GM19324 (cell line): Measurements from ENCODE around the gene CHEK1.
A peak's percentile ranks its signal among the peaks of the same experiment; 100 is the strongest.

Source experiments
- ATAC-seq: cut with Tn5 transposase; IDR thresholded peaks from one replicate; pipeline ENCODE4 v1.9.1; 2021; ENCODE audit warnings: mild to moderate bottlenecking, moderate library complexity; ENCODE audit not compliant: unreplicated experiment, low FRiP score

The CHEK1 gene

DNA sequence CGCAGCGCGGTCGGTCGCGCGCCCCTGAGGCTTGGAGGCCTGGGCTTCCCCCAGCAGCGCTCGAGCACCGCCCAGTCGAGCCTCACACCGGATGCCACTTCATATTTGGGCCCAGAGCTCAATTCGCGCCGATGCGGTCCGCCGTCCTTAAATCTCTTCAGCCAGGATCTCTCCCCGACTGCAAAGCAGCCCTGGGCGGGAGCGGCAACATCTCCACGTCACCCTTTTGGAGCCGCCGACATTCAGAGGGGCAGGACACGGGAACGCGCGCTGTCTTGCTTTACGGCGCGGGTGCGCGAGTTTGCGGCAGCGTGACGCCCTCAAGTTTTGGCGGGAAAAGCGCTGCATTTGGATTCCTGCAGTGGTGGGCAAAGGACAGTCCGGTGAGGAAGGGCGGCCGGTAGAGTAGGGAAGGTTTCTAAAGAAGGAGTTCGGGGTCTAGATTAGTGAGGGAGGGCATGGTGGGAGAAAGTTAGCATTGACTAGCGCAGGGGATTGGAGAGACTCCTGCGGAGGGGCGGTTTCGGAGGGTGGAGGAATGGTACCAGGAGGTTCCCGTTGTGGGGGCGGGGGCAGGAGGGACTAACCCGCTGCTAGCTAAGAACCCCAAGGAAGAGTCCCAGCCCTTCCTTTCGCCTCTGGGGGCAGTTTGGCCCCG, 796 bp downstream of the CHEK1 start:
- ATAC-seq = peak; percentile 90

DNA sequence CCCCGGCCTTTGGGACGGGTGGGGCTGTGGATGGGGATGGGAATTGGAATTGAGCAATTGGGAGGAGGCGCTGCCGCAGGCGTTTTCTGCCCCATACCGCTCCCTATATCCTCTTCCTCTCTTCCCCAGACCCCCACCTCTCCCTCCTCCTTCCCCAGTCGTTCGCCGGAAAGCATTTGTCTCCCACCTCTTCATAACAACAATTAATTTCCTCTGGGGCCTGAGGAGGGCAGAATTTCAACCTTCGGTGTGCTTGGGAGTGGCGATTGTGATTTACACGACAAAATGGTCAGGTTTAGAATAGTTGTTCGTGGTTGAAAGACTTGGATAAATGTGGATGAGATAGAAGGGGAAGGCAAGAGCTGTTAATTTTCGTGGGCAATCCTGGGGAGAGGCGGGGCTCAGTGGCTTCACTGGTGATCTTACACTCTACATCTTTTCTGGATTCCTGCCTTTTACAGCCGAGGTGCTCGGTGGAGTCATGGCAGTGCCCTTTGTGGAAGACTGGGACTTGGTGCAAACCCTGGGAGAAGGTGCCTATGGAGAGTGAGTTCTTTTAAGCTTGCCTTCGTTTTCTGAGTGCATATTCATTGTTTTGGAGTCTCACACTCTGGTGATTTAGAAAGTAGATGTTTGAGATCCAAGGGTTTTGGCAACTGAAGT, 1.5 kb downstream of the CHEK1 start:
- peak; percentile 41 for ATAC-seq

DNA sequence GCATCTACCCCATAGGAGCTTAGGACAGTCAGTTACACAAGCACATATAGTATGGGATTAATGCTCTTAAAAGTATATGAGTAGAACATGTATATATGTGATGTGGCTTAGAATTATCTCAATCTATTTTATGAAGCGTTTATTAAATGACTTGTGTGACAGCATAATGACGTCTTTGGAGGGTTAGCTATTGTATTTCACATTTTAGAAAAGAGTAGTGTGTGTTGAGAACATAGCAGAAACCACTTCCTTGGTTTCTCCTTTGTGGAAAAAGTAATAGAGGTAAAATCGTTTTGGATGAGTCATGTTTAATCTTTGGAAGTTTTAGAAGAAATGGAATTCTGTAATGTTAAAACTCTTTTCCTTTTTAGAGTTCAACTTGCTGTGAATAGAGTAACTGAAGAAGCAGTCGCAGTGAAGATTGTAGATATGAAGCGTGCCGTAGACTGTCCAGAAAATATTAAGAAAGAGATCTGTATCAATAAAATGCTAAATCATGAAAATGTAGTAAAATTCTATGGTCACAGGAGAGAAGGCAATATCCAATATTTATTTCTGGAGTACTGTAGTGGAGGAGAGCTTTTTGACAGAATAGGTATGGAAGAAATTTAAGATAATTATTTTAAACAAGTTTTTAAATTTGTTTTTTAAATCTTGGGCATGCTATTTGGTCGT, 2.4 kb downstream of the CHEK1 start:
- ATAC-seq = no peak

DNA sequence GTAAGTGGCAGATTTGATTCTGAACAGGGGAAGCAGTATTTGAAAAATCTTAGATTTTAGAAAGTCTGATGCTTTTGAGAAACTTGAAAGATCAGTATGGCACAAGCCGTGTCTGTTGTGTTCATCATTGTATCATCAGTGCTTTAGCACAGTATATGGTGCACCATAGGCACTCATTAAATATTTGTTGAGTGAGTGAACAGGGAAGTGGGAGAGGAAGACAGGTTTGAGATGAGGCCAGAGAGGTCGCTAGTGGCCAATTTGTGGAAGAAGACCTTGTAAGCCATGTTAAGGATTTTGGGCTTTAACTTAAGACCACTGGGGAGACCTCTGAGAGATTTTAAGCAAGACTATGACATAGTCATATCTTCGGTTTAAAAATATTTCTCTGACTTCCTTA, 12.9 kb downstream of the CHEK1 start:
- ATAC-seq = no peak

DNA sequence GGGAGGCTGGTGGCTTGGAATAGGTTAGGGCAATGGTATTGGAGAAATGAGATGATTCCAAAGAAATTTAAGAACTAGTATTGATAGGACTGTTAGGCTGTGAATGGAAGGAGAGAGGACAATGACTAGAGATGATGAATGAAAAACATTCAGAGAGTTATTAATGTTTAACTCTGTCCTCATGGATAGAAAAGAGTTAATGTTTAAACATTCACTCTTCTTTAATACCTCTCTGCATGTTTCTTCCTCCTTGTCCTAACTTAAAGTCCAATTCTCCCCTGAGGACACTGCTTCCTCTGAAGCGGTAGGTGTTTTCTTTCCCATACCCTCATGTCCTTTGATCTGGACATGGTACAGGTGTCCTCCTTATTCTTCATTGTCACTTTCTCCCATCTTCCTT, 13.4 kb downstream of the CHEK1 start:
- no peak for ATAC-seq

DNA sequence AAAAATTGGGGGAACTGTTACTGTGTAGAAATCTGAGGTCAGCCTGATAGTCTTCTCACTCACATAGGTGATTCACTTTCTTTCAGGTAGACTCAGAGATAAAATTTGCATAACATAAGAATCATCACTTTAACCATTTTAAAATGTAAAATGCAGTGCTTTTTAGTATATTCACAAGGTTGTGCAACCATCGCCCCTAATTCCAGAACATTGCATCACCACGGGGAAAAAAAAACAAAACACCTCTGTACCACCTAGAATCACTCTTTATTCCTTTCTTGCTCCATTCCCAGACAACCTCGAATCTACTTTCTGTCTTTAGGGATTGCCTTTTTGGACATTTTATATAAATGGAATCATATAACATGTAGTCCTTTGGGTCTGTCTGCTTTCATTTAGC, 20.9 kb downstream of the CHEK1 start:
- no peak for ATAC-seq

DNA sequence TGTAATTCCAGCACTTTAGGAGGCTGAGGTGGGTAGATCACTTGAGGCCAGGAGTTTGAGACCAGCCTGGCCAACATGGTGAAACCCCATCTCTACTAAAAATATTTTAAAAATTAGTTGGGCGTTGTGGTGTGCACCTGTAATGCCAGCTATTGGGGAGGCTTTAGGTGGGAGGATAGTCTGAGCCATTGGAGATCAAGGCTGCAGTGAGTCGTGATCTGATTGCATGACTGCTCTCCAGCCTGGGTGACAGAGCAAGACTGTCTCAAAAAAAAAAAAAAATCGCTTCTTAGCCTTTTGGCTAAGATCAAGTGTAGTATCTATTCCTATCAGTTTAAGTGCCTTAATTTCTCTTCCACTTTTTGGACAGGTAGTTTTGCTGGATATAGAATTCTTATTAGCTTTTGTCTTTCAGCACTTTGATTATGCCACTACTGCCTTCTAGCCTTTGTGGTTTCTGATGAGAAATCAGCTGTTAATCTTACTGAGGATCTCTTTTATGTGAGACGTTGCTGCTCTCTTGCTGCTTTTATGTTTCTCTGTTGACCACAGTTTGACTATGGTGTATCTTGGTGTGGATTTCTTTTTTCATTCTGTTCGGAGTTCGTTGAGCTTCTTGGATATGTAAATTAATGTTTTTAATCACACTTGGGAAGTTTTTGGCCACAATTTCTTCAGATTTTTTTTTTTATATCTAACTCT, 24.7 kb downstream of the CHEK1 start:
- ATAC-seq = no peak

DNA sequence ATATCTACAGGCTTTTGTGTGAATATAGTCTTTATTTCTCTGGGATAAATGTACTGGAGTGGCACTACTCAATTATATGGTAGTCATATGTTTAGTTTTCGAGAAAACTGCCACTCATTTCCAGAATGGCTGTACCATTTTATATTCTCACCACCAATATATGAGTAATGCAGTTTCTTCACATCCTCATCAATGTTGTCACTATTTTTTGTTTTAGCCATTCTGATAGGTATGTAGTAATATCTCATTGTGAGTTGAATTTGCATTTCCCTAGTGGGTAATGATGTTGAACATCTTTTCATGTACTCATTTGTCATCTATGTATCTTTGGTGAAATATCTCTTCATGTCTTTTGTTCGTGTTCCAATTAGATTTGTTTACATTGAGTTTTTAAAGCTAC, 37.7 kb downstream of the CHEK1 start:
- ATAC-seq = no peak

DNA sequence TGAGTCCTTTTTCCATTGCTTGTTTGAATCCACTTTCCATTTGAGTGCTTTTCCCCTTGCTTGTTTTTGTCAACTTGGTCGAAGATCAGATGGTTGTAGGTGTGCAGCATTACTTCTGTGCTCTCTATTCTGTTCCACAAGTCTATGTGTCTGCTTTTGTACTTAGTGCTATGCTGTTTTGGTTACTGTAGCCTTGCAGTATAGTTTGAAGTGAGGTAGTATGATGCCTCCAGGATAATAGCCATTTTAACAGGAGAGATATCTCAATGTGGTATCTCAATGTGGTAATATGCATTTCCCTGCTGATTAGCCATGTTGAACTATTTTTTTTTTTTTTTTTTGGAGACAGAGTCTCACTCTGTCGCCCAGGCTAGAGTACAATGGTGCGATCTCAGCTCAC, 38.9 kb downstream of the CHEK1 start:
- no peak for ATAC-seq

DNA sequence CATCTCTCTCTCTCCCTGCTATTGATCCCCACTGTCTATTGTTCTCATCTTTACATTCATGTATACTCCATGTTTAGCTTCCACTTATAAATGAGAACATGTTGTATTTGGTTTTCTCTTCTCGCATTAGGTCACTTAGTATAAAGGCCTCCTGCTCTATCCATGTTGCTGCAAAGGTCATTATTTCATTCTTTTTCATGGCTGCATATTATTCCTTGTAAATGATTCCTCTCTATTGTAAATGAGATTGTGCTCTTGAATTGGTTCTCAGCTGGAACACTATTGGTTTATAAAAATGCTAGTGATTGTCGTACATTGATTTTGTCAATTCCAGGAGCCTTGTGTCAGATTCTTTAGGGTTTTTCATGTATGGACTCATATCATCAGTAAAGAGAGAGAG, 42.2 kb downstream of the CHEK1 start:
- no peak for ATAC-seq

DNA sequence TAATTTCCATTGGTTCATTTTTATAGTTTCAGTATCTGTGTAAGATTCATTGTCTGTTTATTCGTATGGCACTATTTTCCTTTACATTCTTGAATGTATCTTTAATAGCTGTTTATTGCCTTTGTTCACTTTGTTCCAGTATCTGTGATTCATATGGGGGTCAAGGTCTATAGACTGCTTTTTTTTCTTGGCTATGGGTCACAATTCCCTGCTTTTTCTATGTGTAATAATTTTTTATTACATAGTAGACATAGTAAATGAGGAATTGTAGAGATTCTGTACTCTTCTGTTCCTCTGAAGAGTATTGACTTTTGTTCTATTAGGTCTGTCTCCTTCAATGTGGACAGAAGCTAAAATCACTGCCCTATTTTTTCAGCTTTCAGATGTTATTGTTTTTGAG, 45.2 kb downstream of the CHEK1 start:
- no peak for ATAC-seq

DNA sequence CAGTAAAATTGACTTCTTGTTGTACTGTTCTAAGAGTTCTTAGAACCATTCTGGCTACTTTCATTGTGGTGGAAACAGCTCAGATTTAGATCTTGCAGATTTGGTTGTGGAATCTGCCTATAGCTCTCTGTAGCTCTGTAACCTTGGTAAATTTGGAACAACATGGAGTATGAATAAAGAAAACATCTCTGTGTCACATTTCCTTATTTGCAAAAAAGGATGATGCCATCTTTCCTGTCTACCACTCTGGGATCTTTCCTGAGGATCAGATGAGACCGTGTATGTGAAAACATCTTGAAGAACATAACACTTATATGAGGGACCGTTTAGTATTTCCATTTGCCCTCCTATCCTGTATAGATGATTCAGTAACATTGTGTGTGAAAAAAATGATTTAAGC, 46.6 kb downstream of the CHEK1 start:
- ATAC-seq = no peak

DNA sequence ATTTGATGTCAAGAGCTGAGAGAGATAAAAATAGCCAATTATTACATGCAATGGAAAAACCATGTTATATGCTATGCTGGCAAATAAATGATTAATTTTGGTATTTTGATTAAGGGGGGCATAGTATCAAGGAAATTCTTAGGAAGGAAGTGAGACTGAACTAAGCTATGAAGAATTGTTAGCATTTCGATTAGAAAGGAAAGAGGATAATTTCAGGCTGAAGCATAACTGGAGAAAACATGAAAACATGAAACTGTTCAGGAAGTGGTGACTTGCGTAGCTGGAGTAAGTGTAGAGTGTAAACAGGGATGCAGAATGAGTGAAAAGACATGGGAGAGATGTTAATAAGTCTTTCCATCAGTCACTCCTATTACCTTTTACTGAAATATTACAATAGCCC, 49.2 kb downstream of the CHEK1 start:
- ATAC-seq = no peak

DNA sequence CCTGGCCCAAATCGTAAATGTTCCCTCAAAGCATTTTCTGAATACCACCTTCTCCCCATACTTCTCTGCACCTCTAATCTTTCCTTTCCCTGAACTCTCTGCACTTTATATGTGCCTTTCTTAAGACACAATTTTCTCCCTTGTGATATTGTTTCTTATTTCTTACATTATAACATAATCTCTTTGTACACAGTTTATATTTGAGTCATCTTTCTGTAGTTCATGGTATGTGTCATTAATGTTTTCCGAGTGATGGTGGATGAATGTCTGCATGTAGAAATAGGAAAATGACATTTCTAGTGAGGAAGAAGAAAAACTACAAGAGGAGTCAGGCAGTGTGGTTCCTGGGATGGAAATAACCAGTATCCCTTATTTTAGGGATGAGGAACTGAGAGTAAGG, 50.2 kb downstream of the CHEK1 start:
- no peak for ATAC-seq

DNA sequence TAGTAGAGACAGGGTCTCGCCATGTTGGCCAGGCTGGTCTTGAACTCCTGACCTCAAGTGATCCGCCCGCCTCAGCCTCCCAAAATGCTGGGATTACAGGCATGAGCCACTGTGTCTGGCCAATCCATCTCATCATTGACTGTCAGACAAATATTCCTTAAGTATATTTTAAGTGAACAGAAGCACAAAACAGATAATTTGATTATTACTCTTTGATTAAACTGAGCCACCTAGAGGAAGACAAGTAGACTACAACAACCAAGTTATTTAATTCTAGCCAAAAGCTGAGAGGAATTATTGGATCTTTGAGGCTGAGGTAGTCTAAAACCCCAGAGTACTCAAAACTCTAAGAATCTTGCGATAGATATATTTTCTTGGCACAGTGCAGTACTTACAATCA, 54.4 kb downstream of the CHEK1 start:
- no peak for ATAC-seq

DNA sequence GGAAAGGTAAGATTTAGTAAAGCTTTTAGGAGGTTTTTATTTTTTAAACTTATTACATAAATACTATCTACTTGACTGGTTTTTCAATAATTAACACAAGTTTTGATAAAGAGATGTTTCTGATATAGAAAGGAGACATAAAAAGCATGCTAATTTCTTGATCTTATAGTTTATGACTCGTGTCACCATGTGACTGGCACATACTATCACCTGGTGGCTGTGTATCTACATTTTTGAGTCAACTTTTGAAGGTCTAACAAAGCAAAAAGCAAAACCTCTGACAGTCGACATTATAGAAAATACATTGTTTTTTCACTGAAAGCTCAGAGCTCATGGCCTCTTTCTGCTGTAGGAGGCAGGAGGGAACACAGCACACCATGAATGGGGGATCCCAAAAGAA, 54.9 kb downstream of the CHEK1 start:
- no peak for ATAC-seq

DNA sequence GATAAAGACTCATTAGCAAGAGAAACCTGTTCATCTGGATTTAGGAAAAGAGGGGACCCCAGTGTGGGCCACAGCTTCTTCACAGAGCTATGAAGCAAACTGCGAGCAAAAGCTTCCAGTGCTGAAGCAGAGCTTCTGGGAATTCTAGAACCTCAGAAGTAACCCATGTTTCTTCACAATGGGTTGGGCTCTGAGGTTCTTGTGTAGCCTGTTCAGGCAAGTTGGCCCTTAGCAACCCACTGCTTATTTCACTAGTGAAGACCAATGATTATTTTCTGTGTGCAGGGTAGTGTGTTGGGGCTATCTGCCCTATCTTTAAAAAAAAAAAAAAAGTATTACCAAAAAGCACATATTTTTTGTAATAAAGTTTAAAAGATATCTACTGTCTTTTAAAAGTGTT, 55.8 kb downstream of the CHEK1 start, which contains the start of gene ACRV1:
TSS of gene ACRV1 (minus strand) at position 101 of the 400 bp plus-strand sequence. CDS start at position 34, 67 bp downstream.
- ATAC-seq = no peak

DNA sequence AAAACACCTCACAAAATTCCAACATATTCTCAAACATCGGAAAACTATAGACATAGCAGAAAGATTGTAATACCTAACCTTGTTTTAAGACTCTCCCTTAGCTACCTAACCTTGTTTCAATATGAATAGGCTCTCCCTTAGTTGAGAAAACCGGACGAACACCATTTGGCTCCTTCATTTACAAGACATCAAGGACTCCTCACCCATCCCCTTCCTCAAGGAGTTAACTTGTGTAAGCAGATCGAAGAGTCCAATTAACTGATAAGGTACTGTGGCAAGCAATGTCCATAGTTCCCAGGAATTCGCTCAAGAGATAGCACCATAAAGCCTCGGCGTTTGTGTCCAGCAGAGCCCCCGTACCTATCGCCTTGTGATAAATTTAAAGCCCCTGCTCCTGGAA, 60.3 kb downstream of the CHEK1 start:
- ATAC-seq = no peak

DNA sequence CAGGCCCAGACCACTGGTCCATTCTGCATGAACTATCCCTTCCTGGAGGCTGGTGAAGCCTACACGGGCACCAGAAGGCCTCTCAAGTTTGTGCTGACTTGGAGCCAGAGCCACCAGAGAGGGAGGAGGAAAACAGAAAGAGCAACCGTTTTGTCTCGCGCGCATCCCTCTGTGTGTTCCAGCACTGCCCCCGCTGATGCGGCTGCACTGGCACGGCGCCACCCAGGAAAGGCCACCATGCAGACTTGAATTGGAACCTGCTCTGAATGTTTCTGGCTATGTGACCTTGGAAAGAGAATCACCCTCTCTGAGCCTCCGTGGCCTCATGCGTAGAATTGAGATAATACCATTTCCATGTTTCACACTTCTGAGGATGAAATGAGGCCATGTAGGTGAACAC, 63.1 kb downstream of the CHEK1 start:
- no peak for ATAC-seq

DNA sequence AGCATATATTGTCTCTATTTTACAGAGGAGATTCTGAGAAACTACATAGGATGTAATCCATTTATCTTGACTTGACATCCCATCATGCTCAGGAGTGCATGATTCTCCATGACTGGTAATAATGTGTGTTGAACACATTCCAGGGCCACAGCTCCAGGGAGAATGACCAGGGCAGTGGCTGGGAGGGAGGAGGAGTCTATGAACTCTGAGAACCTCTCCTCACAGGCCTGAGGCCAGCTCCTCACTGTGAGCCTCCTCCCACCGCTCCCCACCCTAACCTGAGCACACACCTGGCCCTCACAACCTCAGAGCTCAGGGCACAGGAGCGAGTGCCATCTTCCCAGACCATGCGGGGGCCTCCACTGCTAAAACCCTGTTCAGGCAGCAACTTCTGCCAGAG, 63.7 kb downstream of the CHEK1 start:
- no peak for ATAC-seq

DNA sequence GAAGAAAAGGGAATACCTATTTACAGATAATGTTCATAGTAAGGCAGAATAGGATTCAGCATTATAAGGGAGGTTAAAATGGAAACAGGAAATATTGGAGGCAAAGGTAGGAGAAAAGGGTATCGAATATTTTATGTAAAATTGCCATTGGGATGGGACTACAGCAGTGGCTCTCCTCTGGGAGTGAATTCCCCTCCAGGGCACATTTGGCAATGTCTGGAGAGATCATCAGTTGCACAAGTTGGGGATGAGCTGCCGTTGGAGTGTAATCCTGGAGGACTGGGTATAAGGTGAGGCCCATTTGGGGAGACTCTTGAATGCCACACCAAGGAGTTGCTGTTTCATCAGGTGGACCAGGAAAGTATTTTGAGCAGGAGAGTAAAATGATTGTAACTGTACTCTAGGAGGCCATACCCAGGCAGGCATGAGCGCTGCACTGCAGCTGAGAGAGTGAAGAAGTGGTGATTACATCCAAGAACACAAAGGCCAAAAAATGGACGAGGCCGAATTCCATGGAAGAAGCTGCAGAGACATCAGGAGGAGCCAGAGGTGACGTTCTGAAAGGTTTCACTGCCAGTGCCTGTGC, 64.4 kb downstream of the CHEK1 start:
- no peak for ATAC-seq
